Effector memory CD4-positive, alpha-beta T cell (primary cell): ENCODE results near the gene CCDC40.

Source experiments
- DNase-seq, 3 donors: peaks; one replicate each; pipeline ENCODE4 v3.0.0-alpha.2; 2020
- H3K27ac ChIP-seq: 2 replicates; pipeline ENCODE4 v1.7.0; 2013; ENCODE audit warnings: mild to moderate bottlenecking, low read length, moderate library complexity; ENCODE audit not compliant: insufficient read depth, poor library complexity, severe bottlenecking
- H3K27me3 ChIP-seq: replicated peaks from 2 replicates; pipeline ENCODE4 v1.7.0; 2013; ENCODE audit warnings: mild to moderate bottlenecking, low read length; ENCODE audit not compliant: insufficient read depth, control insufficient read depth, poor library complexity, severe bottlenecking
- H3K36me3 ChIP-seq: 2 replicates; pipeline ENCODE4 v1.7.0; 2013; ENCODE audit warnings: mild to moderate bottlenecking, low read length, moderate library complexity; ENCODE audit not compliant: control insufficient read depth, insufficient read depth
- H3K4me1 ChIP-seq: 2 replicates; pipeline ENCODE4 v1.7.0; 2013; ENCODE audit warnings: low read length, mild to moderate bottlenecking; ENCODE audit not compliant: control insufficient read depth, insufficient read depth, poor library complexity, severe bottlenecking
- H3K4me3 ChIP-seq: 2 replicates; pipeline ENCODE4 v1.7.0; 2013; ENCODE audit warnings: low read length, low read depth, mild to moderate bottlenecking; ENCODE audit not compliant: insufficient read depth, poor library complexity, severe bottlenecking
- H3K9me3 ChIP-seq: 2 replicates; pipeline ENCODE4 v1.7.0; 2013; ENCODE audit warnings: mild to moderate bottlenecking, low read length, moderate library complexity; ENCODE audit not compliant: control insufficient read depth

Gene CCDC40

DNA sequence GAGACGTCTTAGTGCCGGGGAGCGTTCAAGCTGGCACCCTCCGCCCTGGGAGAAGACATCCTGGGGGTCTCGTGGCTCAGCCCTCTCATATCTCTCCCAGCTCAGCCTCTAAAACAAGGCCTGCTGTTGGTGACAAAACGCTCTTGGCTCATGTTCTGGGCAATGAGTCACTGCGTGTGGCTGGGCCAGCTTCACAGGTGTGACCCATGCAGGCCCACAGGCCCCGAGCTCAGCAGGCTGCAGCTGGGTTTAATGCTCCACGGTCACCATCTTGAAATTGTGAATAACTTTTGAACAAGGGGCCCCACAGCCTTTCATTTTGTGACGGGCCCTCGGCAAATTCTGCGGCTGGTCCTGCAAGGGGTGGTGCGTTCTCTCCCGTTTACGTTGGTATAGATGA lies 87.3 kb downstream of the CCDC40 start:
- Histone ChIP-seq H3K27ac (no peak overlapping the region), H3K9me3 (no peaks in the 10 kb centered on the region), H3K27me3 (peaks cover 4% of the 10 kb centered on the region), H3K4me1 (no peaks in the 10 kb centered on the region), H3K36me3 (no peaks in the 10 kb centered on the region), H3K4me3 (no peak overlapping the region)
- DNase-seq: no peak

- Histone ChIP-seq H3K9me3 (no peaks in the 10 kb centered on the region), H3K4me3 (no peak overlapping the region), H3K27me3 (peaks cover 4% of the 10 kb centered on the region), H3K36me3 (no peaks in the 10 kb centered on the region), H3K4me1 (no peaks in the 10 kb centered on the region), H3K27ac (no peak overlapping the region)
- no peak for DNase-seq
These were observed 88.0 kb downstream of the CCDC40 start for GRCh38 chr17:80124351-80124981.

DNA sequence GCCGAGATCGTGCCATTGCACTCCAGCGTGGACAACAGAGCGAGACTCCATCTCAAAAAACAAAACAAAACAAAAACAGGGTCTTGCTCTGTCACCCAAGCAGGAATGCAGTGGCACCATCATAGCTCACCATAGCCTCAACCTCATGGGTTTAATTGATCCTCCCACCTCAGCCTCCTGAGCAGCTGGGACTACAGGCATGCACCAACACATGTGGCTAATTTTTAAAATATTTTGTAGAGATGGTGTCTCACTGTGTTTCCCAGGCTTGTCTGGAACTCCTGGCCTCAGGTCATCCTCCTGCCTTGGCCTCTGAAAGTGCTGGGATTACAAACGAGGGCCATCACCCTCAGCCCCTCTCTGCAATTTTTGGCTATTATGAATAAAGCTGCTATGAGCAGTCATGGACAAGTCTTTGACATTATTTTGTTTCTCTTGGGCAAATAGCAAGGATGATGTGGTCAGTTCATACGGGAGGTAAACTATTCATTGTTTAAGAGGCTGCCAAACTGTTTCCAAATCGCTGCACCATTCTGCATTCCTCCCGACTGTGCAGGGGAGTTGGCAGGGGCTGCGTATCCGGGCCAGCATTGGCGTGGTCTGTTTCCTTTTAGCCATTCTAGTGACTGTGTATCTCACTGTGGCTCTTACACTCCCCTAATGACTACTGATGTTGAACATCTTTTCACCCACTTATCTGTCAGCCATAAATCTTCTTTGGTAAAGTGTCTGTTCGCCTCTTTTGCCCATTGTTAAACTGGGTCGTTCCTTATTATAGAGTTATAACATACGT lies 89.4 kb downstream of the CCDC40 start:
- H3K4me3 ChIP-seq: no peak overlapping the region
- no peak overlapping the region for H3K27ac ChIP-seq

DNA sequence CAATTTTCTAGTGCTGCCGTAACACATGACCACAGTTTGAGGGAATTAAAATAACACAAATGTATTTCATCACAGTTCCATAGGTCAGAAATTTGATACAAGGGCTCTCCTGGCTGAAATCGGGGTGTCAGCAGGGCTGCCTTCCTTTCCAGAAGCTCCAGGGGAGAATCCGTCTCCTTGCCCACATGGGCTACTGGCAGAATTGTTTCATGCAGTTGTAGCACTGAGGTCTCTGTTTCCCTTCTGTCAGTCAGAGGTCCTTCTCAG lies 89.9 kb downstream of the CCDC40 start:
- H3K27ac ChIP-seq: no peak overlapping the region
- no peaks in the 10 kb centered on the region for H3K4me1 ChIP-seq
- no peak for DNase-seq

More for the DNA sequence above, 89.4 kb downstream of the CCDC40 start:
- no peaks in the 10 kb centered on the region for H3K9me3 ChIP-seq
- DNase-seq: no peak
- H3K27me3 ChIP-seq: peaks cover 4% of the 10 kb centered on the region
- no peaks in the 10 kb centered on the region for H3K36me3 ChIP-seq
- no peaks in the 10 kb centered on the region for H3K4me1 ChIP-seq

GRCh38 chr17:80129006-80129565 lies 92.6 kb downstream of the CCDC40 start:
- DNase-seq: no peak
- H3K9me3 ChIP-seq: no peaks in the 10 kb centered on the region
- no peak overlapping the region for H3K4me3 ChIP-seq
- peaks cover 4% of the 10 kb centered on the region for H3K27me3 ChIP-seq
- H3K36me3 ChIP-seq: peaks cover 14% of the 10 kb centered on the region
- H3K27ac ChIP-seq: no peak overlapping the region
- H3K4me1 ChIP-seq: no peaks in the 10 kb centered on the region

More for the DNA sequence above, 89.9 kb downstream of the CCDC40 start:
- Histone ChIP-seq H3K4me3 (no peak overlapping the region), H3K36me3 (no peaks in the 10 kb centered on the region), H3K9me3 (no peaks in the 10 kb centered on the region), H3K27me3 (peaks cover 4% of the 10 kb centered on the region)

DNA sequence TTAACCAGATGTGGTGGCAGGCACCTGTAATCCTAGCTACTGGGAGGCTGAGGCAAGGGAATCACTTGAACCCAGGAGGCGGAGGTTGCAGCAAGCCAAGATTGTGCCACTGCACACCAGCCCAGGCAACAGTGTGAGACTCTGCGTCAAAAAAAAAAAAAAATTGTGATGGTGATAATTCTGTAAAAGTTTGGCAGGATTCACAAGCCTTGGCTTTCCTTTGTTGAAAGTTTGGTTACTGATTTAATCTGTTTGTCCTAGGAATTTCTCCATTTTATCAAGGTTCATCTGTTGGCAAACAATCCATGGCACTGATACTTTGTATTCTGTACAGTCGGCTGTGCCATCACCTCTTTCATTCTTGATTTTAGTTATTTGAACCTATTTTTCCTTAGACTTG lies 94.5 kb downstream of the CCDC40 start:
- H3K27ac ChIP-seq: no peak overlapping the region
- H3K27me3 ChIP-seq: no peaks in the 10 kb centered on the region
- H3K4me1 ChIP-seq: no peaks in the 10 kb centered on the region
- H3K36me3 ChIP-seq: peaks cover 28% of the 10 kb centered on the region
- H3K9me3 ChIP-seq: no peaks in the 10 kb centered on the region
- H3K4me3 ChIP-seq: no peak overlapping the region
- DNase-seq: no peak

- DNase-seq: no peak
- H3K36me3 ChIP-seq: peaks cover 49% of the 10 kb centered on the region
- no peaks in the 10 kb centered on the region for H3K27me3 ChIP-seq
These were observed 96.6 kb downstream of the CCDC40 start for GRCh38 chr17:80132906-80133625.

GRCh38 chr17:80133626-80133970 lies 97.2 kb downstream of the CCDC40 start:
- Histone ChIP-seq H3K36me3 (peaks cover 54% of the 10 kb centered on the region), H3K27ac (no peak overlapping the region), H3K9me3 (no peaks in the 10 kb centered on the region), H3K4me1 (no peaks in the 10 kb centered on the region), H3K4me3 (no peak overlapping the region), H3K27me3 (no peaks in the 10 kb centered on the region)
- DNase-seq: no peak

More at GRCh38 chr17:80132906-80133625, 96.6 kb downstream of the CCDC40 start:
- Histone ChIP-seq H3K4me1 (no peaks in the 10 kb centered on the region), H3K27ac (no peak overlapping the region), H3K4me3 (no peak overlapping the region), H3K9me3 (no peaks in the 10 kb centered on the region)

DNA sequence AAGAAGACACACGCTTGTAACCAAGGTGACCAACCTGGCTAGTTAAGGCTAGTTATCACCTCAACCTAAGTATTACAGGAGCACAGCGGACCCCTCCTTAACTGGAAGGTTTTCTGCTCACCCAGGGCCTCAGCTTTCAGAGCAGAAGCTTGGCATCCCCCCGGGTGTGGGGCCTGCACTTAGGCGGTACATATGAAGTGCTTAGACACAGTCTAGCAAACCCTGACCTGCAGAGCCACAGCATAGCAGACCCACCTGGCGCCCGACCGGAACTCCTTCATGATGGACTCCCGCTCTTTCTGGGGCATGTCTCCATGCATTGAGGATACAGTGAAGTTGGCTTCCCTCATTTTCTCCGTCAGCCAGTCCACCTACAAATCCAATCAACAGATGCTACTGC lies 100.7 kb downstream of the CCDC40 start:
- DNase-seq: no peak
- Histone ChIP-seq H3K27ac (no peak overlapping the region), H3K4me3 (no peak overlapping the region), H3K4me1 (no peaks in the 10 kb centered on the region), H3K27me3 (no peaks in the 10 kb centered on the region), H3K9me3 (no peaks in the 10 kb centered on the region), H3K36me3 (peaks cover 84% of the 10 kb centered on the region)
